Measurements from ENCODE around the gene PSMF1. TPM values are rescaled to one million over a fixed set of nuclear protein-coding genes. Genes with fewer than 3 reads are reported as not detected.
"Not testable (repeated sequence)": the region's sequence is repeated elsewhere in the genome, so short reads cannot be mapped to it uniquely, and the experiment has no call there.

The PSMF1 gene
- total RNA-seq, 1 donor from 2014 or later, result 119 TPM

DNA sequence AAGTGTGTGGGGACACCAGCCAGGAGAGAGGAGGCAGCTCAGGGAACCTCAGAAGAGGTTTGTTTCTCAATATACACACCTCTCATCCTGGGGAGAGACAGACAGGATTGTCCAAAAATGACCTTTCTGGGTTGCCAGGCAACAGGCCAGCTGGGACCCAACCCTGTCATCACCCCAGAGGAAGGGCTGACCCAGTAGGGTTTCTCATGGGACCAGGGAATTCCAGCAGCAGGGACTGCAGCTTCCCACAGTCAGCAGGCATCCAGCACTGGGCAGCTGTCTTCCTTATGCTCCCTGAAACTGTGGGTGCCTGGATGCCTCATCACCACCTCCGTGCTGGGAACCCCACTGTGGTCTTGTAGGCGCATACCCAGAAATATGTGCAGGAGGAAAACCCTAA is 86.2 kb downstream of the PSMF1 start:
- no peak for DNase-seq (ENCODE audit: low spot score)
- intact Hi-C loops (cut with DNase I), result no loop called here

DNA sequence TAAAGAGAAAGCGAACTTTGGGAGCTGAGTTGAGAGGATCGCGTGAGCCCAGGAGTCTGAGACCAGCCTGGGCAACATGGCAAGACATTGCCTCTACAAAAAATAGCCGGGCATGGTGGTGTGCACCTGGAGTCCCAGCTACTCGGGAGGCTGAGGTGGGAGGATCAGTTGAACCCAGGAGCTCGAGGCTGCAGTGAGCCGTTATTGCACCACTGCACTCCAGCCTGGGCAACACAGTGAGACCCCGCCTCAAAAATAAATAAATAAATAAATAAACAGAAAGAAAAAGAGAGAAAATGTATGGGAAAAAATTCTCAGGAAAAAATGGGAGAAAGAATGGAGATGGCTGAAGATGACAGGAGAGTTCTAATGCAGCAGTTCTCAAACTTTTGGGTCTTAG is 87.4 kb downstream of the PSMF1 start:
- intact Hi-C loops (cut with DNase I), result no loop called here

DNA sequence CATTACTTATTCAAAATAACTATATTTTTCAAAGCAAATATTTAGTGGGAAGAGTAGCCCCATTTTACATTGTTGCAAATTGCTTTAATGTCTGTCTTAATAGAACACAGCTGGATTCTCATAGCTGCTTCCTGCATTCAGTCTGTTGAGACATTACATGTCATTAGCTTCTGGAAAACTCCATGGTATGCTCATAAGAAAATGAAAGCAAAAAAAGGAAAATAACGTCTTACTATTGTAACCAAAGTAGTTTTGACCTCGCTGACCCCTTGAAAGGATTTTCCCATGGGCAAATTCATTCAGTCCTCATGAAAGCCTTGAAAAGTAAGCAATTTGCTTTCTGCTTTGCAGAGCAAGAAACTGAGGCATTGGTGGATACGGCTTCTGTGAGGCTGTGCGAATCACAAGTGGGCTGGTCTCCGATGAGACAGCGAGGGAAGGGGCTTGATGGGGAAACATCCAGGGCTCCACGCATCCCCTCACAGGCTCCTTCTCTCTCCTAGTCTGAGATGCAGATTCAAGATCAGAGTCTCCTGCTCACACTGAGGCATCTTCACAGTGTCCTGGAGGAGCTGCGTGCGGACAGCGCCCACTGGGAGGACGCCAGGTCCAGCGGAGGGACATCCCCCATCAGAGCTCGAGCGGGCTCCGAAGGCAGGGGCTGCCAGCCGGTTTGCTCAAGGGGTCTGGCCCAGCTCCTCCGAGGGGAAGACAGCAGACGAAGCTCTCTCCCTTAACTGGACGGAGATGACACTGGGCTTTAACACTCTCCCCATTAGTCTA is 88.2 kb downstream of the PSMF1 start:
- intact Hi-C loops (cut with DNase I), result no loop called here
- no peak for DNase-seq (ENCODE audit: low spot score)

More for the DNA sequence above, 87.4 kb downstream of the PSMF1 start:
- DNase-seq (ENCODE audit: low spot score), result no peak

DNA sequence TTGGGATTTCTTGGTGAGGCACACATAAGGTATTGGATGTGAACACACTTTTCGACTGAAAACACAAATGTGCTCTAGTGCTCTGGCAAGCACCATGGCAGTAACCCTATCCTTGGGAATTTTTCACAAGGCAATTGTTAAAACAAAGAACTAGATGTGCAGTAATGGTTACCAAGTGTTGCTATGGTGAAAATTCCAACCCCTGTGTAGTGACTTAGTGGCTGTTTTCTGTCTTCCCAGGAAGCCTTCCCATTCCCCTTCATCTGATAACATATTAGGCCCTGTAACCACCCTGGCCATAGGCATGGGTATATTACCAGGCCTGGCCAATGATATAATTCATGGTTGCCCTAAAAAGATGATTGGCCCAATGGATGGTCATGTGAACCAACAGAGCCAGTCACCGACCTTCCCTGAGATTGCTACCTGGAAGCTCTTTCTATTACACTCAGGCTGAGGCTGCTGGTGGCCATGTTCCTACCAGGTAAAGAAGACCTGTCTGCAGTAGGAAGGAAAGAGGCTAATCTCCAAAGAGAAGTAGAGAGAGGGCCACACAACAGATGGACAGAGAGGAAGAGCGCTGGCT is 89.0 kb downstream of the PSMF1 start:
- no peak for DNase-seq (ENCODE audit: low spot score)
- intact Hi-C loops (cut with DNase I), result no loop called here

DNA sequence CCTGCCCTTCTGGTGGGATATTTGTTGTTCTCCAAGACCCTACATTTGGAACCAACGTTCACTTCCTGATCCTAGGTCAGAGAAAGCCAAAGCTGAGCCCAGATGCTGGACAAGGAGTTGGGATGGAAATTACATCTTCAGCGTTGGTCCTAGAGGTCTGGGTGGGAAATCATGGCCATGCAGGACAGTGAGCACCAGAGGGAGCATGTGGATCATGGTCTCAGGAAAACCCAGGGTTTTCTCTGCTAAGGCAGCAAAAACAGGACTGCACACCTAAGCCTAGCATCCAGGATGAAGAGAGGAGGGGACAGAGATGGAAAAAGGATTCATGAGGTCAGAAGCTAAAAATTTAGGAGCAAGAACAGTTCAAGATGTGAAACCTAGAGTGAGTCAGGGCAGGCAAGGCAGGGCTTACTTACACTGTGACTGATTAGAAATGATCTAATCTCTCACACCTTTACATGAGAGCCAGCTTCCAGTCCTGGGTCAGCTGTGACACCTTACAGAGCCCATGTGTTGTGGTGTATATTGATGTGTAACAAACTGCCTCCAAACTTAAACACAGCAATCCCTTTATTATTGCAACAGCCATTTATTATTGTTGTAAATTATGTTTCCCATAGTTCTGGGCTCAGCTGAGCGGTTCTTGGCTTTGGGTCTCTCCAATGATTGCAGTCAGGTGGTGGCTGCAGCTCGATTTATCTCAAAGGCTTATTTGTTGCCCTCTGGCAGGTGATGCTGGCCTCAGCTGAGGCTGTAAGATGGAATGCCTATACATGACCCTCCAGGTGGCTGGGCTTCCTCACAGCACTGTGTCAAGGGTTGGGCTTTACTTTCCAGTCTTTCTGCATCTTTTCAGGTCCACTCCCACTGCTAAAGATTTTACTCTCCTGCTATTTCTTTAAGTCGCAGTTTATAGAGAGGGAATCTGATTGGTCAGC is 91.3 kb downstream of the PSMF1 start:
- intact Hi-C loops (cut with DNase I), result loop anchor here (5.0 to 10.0 kb wide), 3 partner anchors 95 to 392 kb away; partner anchors contain the start of gene PSMF1
- no peak for DNase-seq (ENCODE audit: low spot score)

DNA sequence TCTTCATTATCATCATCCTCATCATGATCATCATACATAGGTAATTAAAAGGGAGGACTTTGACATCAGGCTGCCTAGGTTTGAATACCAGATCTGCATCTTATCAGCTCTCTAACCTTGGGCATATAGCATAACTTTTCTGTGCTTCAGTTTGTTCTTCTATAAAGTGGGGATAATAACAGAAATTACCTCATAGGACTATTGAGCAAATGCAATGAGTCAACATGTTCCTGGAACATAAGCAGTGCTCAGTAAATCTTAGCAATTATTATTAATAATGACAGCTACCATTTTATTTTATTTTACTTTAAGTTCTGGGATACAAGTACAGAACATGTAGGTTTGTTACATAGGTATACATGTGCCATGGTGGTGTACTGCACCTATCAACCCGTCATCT is 92.1 kb downstream of the PSMF1 start:
- DNase-seq (ENCODE audit: low spot score), result no peak
- intact Hi-C loops (cut with DNase I), result loop anchor here (5.0 to 10.0 kb wide), 3 partner anchors 96 to 393 kb away; partner anchors contain the start of gene PSMF1

DNA sequence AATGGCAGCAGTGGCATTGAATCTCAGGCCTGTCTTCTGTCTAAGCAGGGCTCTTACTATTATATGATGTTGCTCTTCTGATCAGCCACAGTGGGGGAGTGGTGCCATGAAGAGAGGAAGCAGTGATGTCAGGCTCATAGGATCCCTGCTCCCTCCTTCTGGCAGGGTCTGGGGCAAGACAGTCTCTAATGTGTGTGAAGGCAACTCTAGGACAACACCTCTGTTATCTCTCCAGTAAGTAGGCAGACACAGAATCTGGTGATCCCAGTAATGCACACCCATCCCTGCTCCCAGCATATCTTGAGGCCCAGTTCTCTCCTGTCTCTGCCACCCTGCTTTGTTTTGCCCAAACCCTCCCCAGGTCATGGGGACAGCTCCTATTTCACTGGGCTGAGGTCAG is 93.6 kb downstream of the PSMF1 start:
- no peak for DNase-seq (ENCODE audit: low spot score)
- intact Hi-C loops (cut with DNase I), result loop anchor here (5.0 to 10.0 kb wide), 3 partner anchors 97 to 395 kb away; partner anchors contain the start of gene PSMF1

DNA sequence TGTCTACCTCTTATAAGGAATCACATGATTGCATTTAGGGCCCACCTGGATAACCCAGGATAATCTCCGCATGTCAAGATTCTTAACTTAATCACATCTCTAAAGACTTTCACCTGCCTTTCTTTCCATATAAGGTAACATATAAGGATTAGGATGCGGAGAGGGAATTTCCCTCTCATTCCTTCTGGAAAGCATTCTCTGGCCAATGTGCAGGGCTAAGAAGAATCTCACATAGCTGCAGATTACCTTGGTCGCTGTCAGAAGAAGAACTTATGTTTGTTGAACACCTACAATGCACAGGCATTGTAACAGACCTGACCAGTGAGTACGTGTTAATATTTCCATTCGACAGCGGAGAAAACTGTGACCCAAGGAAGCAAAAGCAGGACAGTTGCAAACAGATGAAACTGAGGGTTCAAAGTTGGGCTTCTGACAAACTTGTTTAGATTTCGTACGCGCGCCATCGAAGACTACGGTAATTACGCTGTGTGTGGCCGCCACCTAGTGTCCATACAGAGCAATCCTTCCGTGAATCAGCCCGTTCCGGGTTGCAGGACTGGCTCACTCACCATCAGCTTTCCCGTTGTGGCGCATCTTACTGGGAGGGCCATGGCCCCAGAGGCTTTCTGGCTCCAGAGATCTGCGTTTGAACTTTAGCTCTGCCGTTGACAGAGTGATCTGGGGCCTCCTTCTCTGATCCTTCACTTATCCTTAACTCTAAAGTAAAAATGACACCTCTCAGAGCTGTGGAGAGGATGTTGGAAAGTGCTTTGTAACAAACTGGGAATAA is 94.4 kb downstream of the PSMF1 start:
- intact Hi-C loops (cut with DNase I), result loop anchor here (5.0 to 10.0 kb wide), 3 partner anchors 98 to 396 kb away; partner anchors contain the start of gene PSMF1

DNA sequence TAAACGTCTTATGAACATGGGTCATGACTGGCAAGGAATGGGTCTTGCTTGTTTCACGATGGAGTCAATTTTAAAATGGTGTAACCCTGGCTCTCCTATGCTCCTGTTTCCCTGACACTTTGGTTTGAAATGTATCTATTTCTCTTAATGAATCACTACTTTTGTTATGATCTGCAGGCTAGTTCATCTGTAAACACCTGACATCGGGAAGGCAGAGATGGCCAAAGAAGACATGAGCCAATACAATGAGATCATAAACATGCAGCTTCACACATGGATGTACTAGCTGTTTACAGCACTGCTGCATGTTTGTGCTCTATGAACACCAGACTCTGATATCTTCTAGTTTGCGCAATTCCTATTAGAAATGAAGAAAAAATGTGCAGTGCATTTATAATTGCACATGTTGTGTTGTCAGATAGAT is 96.4 kb downstream of the PSMF1 start:
- DNase-seq (ENCODE audit: low spot score), result no peak
- intact Hi-C loops (cut with DNase I), result loop anchor here (5.0 to 10.0 kb wide), 3 partner anchors 100 to 398 kb away; partner anchors contain the start of gene PSMF1

More for the DNA sequence above, 94.4 kb downstream of the PSMF1 start:
- DNase-seq (ENCODE audit: low spot score), result peak; percentile 84

DNA sequence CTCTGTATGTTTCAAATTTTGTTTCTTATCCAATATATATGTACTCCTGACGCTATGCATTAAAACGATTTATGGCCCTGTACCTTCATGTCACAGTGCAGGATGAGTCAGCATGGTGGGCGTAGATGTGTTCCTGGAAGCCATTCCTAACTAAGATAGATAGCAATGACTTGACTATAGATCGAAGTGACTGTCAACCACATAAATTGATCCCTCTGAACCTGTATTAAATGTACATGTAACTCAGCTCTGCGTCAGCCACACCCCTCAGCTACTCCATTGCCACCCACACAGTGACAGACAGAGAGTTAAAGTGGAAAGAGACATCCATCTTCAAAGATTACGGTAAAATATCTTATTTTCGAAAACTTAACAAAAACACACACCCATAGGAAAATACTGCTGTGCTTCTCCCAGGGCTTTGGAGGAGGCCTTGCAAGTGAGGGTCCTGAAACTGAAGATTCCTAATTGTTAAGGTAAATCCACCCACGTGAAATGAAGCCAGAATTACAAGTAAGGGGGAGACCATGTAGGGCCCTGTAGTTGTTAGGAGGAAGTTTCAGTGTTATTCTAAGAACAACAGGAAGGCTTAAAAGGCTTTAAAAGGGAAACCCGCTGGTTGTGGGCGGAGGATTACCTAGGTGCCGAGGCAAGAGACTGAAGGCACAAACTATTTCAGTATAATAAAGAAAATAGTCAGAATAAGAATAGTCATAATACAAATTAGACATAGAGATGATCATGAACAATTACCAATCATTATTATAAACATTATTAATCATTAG is 97.2 kb downstream of the PSMF1 start:
- no peak for DNase-seq (ENCODE audit: low spot score)
- intact Hi-C loops (cut with DNase I), result loop anchor here (10.0 kb wide), 2 partner anchors 101 to 261 kb away; partner anchors contain the start of gene PSMF1

DNA sequence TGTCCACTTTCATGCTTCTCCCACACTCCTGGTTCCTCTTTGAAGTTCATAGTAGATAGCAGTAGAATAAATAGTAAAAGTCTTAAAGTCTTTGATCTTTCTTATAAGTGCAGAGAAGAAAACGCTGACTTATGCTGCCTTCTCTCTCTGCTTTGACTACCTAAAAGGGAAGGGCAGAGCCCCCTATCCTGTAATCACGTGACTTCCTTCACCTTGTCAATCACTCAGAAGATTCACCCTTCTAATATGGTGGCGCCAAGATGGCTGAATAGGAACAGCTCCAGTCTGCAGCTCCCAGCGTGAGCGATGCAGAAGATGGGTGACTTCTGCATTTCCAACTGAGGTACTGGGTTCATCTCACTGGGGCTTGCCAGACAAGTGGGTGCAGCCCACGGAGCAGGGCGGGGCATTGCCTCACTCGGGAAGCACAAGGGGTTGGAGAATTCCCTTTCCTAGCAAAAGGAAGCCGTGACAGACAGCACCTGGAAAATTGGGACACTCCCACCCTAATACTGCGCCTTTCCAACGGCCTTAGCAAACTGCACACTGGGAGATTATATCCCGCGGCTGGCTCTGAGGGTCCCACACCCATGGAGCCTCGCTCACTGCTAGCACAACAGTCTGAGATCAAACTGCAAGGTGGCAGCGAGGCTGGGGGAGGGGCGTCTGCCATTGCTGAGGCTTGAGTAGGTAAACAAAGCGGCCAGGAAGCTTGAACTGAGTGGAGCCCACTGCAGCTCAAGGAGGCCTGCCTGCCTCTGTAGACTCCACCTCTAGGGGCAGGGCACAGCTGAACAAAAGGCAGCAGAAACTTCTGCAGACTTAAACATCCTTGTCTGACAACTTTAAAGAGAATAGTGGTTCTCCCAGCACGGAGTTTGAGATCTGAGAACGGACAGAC is 98.4 kb downstream of the PSMF1 start:
- intact Hi-C loops (cut with DNase I), result loop anchor here (10.0 kb wide), 2 partner anchors 102 to 262 kb away; partner anchors contain the start of gene PSMF1

More for the DNA sequence above, 98.4 kb downstream of the PSMF1 start:
- not testable (repeated sequence) for DNase-seq (ENCODE audit: low spot score)

Other genes with a start within 250 kb of the PSMF1 start
- not detected for gene ANGPT4, start 202.3 kb upstream of the PSMF1 start, total RNA-seq
- gene RSPO4, start 116.3 kb upstream of the PSMF1 start, total RNA-seq, result not detected
- 2.7 TPM for gene TMEM74B, start 66.4 kb downstream of the PSMF1 start, total RNA-seq
- 0.13 TPM for gene C20orf202, start 84.9 kb downstream of the PSMF1 start, total RNA-seq
- not detected for gene RAD21L1, start 107.4 kb downstream of the PSMF1 start, total RNA-seq
- gene SNPH, start 147.7 kb downstream of the PSMF1 start, total RNA-seq, result 6.9 TPM
- 2.7 TPM for gene SDCBP2, start 210.5 kb downstream of the PSMF1 start, total RNA-seq

All from cardiac septum (tissue), 1 donor.